ENCODE results near the gene RGCC.
"Not testable (repeated sequence)": the region's sequence is repeated elsewhere in the genome, so short reads cannot be mapped to it uniquely, and the experiment has no call there.

RGCC gene, protein sequence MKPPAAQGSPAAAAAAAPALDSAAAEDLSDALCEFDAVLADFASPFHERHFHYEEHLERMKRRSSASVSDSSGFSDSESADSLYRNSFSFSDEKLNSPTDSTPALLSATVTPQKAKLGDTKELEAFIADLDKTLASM

GRCh38 chr13:41456768-41457588, at the start of gene RGCC:
TSS of gene RGCC (plus strand) at chr13:41457550. CDS start at chr13:41457708, 158 bp downstream.
- peak; percentile 86 for DNase-seq

DNA sequence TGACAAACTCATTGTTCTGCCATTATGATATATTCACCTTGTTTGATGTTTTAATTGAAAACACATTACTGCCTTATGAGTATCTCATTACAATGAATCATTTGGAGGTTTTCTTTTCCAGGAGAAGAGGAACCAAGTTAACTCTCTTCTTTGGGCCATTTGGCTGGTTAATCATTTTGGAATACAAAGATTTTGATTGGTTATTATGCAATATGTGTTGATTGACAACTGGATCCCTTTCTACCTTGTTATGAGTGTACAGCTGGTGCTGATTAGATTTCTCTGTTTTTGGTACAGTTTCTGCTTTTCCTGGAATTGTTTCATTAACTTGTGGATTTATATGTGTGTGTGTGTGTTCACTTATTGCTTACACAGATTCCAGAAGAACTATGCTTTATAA, 49.2 kb upstream of the RGCC start:
- no peak for DNase-seq

DNA sequence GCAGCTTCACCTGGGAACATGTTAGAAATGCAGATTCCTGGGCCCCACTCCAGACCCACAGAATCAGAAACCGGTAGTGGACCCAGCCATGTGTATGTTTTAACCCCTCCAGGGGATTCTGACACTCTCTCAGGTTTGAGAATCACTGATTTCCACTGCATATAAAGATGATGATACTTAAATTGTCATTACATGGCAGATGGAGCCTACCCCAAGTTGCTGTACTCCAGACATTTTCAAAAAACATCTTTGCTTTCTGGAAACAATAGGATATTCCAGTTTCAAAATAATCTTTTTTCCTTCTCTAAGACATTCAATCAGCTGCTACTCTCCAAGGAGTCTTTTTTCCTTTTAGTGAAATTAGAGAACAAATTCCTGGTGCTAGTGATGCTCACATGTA, 48.6 kb upstream of the RGCC start:
- no peak for DNase-seq

DNA sequence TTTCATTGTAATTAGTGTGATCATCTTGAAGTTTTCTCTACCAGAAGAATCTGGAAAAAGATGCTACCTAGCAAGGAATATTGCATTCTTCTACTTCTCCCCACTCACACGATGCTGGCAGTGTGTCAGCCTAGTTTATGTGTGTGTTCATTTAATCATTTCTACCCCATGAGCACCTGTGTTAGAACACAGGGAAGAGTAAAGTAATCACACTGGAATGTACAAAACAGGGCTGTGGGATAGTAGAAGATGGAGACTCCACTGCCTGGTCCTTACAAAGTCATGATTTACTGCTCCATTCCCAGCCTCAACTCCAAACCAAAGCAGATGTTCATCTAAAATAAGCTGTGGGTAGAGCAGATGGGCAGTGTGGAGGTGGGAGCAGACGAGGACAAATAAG, 47.7 kb upstream of the RGCC start:
- no peak for DNase-seq

DNA sequence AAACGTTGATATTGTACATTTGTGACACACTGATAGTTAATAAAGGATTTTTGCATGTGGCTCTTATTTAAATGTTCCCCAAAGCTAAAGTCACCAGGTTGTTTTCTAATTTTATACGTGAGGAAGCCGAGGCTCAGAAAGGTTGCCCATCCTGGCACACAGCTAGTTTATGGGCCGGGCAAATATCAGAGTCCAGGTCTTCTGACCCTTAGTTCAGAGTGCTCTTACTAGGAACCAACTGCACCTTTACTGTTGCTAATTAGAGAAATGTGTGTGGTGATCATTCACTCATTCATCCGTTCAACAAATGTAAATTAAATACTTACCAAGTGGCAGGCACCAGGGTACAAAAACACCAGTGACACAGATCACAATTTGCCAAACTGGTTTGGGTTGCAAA, 46.3 kb upstream of the RGCC start:
- no peak for DNase-seq

DNA sequence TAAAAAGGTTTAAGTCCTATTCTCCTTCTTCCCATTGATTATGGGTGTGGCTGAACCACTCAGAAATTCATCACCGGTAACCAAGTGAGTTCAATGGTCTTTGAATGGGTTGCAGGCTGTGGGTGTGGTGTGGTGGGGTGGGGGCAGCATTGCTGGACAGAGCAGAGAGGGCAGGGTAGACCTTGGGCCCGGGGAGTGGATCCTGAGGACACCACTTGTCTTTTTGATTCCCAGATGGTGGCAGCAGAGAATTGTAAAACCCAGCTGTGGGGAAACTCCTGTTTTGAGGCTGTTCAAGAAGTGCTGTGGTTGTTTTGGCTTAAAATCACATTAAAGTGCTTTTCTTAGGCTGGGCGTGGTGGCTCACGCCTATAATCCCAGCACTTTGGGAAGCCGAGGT, 45.8 kb upstream of the RGCC start:
- DNase-seq: peak; percentile 36

GRCh38 chr13:41413872-41414271, 43.5 kb upstream of the RGCC start:
- DNase-seq: no peak

DNA sequence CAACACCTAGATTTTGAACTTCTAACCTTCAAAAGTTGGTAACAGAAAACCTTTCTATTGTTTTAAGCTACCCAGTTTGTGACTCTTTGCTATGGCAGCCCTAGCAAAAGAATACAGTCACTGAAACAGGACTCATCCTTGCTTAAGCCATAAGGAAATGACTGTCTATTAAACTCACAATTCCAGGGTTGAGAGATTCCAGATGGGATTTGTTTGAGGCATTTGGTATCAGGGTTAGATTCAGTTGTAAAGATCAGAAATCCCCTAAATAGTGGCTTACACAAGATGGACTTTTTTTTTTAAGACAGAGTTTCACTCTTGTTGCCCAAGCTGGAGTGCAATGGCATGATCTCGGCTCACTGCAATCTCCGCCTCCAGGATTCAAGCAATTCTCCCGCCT, 41.1 kb upstream of the RGCC start:
- DNase-seq: no peak

GRCh38 chr13:41418027-41418426, 39.3 kb upstream of the RGCC start:
- no peak for DNase-seq

DNA sequence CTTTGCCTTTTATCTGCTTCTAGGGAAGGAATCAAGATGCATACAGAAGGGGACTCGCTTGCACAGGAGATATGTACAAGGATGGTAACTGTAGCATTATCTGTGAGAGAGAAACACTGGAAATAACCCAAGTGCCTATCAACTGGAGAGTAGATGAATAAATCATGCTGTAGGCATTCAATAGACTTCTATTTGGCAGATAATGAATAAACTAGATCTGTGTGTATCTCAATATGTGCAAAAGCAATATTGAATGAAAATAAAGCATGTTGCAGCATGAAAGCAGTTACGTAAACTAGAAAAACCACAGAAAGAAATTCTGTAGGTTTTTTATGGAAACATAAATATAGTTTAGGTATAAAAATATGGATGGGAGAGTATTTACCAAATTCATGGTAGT, 38.6 kb upstream of the RGCC start:
- DNase-seq: no peak

- no peak for DNase-seq
Measured at GRCh38 chr13:41419206-41419605, 38.1 kb upstream of the RGCC start.

DNA sequence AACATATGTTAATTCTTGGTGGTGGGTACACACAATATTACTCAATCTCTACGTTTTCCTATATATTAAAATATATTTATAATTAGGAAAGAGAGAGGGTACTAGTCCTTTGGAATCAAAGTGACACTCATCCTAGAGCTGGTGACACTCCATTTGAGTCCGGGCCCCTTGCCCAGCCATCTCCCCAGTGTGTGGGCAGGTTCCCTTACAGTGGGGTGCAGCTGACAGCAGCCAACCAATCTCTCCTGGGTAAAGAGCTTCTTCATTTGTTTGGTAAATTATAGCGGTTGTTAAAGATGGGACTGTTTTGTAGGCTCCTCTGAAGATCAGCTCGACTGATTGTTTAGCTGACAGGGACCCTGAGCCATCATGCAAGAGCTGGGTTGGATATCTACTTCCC, 37.2 kb upstream of the RGCC start:
- no peak for DNase-seq

GRCh38 chr13:41421330-41421729, 36.0 kb upstream of the RGCC start:
- not testable (repeated sequence) for DNase-seq

DNA sequence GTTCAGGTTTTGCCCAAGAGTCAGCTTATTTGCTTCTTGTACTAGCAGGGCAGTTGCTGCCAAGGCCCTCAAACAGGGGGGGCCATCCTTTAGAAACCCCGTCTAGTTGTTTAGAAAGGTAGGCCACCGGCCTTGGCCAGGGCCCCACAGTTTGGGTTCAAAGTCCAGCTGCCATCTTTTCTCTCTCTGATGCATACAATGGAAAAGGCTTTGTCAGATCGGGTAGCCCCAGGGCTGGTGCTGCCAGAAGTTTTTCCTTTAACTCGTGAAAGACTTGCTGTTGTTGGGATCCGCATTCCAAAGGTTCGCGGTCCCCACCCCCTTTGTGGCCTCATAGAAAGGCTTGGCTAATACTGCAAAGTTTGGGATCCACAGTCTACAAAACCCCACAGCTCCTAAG, 35.4 kb upstream of the RGCC start:
- not testable (repeated sequence) for DNase-seq

DNA sequence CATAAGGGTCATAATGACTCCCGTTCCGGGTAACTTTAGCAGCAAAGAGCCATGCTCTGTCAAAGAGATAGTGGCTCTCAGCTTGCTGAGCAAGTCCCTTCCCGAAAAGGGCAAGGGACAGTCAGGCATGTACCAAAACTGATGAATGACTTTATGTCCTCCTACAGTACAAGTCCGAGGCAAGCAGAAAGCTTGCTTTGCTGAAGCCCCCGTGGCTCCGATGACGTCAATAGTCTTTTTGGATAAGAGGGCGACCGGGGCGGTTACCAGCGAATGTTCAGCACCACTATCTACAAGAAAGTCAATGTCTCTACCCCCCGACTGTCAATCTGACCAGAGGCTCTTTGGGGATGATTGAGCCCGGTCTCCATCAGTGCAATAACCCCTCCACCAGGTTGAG, 34.1 kb upstream of the RGCC start:
- not testable (repeated sequence) for DNase-seq

- not testable (repeated sequence) for DNase-seq
Measured at GRCh38 chr13:41424675-41425074, 32.7 kb upstream of the RGCC start.

DNA sequence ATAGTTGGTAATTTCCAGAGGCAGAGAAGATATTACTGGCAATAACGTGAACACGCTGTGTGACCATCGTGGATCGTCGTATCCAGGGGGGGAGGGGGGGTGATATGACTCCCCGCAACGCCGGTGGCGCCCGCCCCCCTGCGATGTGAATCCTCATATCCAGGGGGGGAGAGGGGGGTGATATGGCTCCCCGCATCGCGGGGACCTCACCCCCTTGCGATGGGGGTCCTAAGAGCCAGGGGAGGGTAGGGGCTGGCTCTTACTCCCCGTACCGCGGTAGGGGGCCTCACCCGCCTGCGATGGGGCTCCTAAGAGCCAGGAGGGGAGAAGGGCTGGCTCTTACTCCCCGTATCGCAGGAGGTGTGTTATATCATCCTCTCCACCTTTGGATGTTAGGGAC, 31.3 kb upstream of the RGCC start:
- DNase-seq: no peak

GRCh38 chr13:41427666-41428065, 29.7 kb upstream of the RGCC start:
- no peak for DNase-seq

DNA sequence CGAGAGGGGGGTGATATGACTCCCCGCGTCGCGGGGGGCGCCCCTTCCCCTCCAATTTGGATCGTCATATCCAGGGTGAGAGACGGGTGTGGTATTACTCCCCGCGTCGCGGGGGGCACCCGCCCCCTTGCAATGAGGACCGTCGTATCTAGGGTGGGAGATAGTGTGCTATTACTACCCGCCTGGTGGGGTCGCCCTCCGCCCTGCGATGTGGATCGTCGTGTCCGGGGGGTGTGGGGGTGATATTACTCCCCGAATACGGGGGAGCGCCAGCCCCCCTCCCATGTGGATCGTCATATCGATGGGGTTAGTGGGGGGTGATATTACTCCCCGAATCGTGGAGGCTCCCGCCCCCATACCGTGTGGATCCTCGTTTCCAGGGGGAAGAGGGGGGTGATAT, 29.2 kb upstream of the RGCC start:
- DNase-seq: no peak

DNA sequence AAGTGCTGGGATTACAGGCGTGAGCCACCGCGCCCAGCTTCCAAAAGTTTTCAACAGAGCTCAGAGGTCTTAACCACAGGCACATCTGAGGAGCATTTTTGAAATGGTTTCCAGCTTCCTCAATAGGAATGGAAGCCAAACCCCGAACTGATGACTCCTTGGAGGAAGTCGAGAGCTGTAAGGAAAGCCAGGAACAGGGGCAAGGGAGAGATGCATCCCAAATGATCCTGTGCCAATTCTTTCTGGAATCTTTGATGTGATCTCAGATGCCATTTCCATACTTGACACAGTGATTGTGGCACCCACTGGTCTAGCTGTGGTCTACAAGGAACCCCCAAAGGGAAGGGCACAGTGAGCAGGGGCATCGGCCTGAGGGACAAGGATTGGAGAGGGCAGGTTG, 23.3 kb upstream of the RGCC start:
- DNase-seq: not testable (repeated sequence)

DNA sequence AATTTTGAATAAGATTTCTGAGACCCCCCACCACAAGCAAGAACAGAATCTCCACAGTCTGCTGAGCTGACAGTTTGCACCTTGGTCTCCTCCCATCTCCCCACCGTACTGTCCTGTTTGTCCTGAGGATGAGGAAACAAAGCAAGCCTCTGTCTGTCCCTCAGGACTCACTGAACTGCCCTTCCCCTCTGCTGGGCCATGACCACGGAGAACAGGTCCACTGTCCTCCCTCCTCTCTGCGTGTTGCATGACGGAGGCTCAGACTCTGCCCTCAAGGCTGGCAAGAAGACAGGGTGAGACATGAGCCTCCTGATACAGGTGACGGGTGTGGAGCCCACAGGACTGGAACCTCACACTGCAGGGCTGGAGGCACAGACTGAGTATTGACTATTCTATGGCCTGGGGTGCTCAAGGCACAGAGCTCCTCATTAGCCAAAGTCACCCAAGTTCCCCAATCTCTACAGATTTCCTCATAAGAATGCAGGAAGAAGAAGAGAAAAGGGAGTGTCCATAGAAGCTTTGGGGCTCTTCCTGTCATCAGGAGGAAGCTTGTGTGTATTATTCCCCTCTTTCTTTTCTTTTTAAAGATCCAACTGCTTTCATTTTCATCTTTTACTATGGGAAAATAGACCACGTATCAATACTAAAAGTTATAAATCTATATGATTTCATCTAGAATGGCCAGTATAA, 22.4 kb upstream of the RGCC start:
- no peak for DNase-seq

DNA sequence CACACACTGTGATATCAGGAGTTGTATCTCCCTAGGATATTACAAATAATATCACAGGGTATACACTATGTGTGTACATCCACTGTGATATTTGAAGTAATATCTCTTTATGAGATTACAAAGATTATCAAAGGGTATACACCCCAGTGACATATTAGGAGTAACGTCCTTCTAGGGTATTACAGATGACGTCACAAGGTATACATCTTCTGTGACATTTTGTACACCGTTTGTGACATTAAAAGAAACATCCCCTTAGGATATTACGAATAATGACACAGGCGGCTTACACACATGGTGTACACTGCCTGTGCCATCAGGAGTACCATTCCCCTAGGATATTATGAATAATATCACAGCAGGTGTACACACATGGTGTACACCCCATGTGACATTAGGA, 13.4 kb upstream of the RGCC start:
- no peak for DNase-seq

GRCh38 chr13:41452462-41452861, 4.9 kb upstream of the RGCC start:
- no peak for DNase-seq

DNA sequence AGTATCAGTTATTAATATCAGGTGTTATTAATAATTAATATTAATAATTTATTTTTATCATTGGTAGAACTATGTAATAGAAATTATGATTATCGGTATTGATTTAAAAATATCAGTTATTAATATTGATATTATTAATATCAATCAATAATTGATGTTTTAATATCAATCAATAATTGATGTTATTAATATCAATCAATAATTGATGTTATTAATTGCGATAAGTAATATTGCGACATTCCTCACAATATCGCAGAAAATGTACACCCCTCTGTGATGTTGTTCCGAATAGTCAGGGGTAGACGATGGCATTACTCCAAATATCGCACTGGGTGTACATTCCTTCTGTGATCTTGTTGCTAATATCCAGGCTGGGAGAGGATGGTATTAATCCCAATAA, 3.7 kb upstream of the RGCC start:
- DNase-seq: no peak

All from DMS53 (cell line).